Measurements from ENCODE around the gene TMBIM1. TPM values are rescaled to one million over a fixed set of nuclear protein-coding genes. Genes with fewer than 3 reads are reported as not detected.

TMBIM1 gene
- total and polyA plus RNA-seq, 2 donors (not counting 3 experiments of a cell fraction or from before 2014, with no cell fraction given): 141 to 229 TPM

- no peak overlapping the region for H3K4me3 ChIP-seq (replicated peaks in 1 of 3; ENCODE audit: insufficient read depth in 1 of 3, low read depth in 1 of 3, low read length in 3 of 3)
- H3K4me2 ChIP-seq (ENCODE audit: insufficient read depth, low read length): no peak overlapping the region
- BruUV-seq (replicated peaks): no TSS peak
- no peak overlapping the region for H3K27ac ChIP-seq (ENCODE audit: insufficient read depth, low read depth, low read length)
- no peak overlapping the region for H2AFZ ChIP-seq (ENCODE audit: low read depth, low read length)
- H3K9me3 ChIP-seq (replicated peaks; ENCODE audit: control insufficient read depth, insufficient read depth, low read length): no peaks in the 10 kb centered on the region
- no peaks in the 10 kb centered on the region for H3K27me3 ChIP-seq (ENCODE audit: control insufficient read depth in 2 of 2, insufficient read depth in 2 of 2, low read length in 2 of 2)
- ChIA-PET CTCF (interaction anchor here (1.2 to 1.6 kb wide), 2 partner anchors 9 to 11 kb away, joined by 4 read pairs; no protein-coding TSS in a partner anchor), POLR2A (no interaction called here)
- no peaks in the 10 kb centered on the region for H4K20me1 ChIP-seq (replicated peaks; ENCODE audit: control insufficient read depth, extremely low read depth, insufficient read depth, low read length)
- peaks cover 55 to 57% of the 10 kb centered on the region in 2 experiments for H3K36me3 ChIP-seq (ENCODE audit: control insufficient read depth in 2 of 2, extremely low read depth in 1 of 2, insufficient read depth in 2 of 2, low read length in 2 of 2)
- dilution Hi-C loops (cut with MboI; ENCODE audit: extremely low pct_ligation_motif_present, low sequenced_read_pairs) (no loop called here), intact Hi-C loops (cut with micrococcal nuclease) (no loop called here)
- FAIRE-seq (no peak), DNase-seq (ENCODE audit: low read depth, low spot score) (no peak)
- TF ChIP-seq, protein P1, sequence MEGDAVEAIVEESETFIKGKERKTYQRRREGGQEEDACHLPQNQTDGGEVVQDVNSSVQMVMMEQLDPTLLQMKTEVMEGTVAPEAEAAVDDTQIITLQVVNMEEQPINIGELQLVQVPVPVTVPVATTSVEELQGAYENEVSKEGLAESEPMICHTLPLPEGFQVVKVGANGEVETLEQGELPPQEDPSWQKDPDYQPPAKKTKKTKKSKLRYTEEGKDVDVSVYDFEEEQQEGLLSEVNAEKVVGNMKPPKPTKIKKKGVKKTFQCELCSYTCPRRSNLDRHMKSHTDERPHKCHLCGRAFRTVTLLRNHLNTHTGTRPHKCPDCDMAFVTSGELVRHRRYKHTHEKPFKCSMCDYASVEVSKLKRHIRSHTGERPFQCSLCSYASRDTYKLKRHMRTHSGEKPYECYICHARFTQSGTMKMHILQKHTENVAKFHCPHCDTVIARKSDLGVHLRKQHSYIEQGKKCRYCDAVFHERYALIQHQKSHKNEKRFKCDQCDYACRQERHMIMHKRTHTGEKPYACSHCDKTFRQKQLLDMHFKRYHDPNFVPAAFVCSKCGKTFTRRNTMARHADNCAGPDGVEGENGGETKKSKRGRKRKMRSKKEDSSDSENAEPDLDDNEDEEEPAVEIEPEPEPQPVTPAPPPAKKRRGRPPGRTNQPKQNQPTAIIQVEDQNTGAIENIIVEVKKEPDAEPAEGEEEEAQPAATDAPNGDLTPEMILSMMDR (IDR thresholded peaks at IDR 0.05; ENCODE audit: extremely low read depth in 1 of 2, insufficient read depth in 1 of 2, low read depth in 1 of 2, low read length in 2 of 2): no peak
- TF ChIP-seq FOS (IDR thresholded peaks at IDR 0.05; ENCODE audit: borderline replicate concordance, insufficient read depth, low read length): no peak
- no peak for TF ChIP-seq JUN (IDR thresholded peaks at IDR 0.05; ENCODE audit: borderline replicate concordance, insufficient read depth, insufficient read length, low read depth)
- TF ChIP-seq MYC (IDR thresholded peaks at IDR 0.05; ENCODE audit: low read depth, low read length): no peak
- TF ChIP-seq POLR2AphosphoS5 (IDR thresholded peaks at IDR 0.05; ENCODE audit: insufficient read depth, low read depth, low read length): no peak
- TF ChIP-seq EZH2 (IDR thresholded peaks at IDR 0.05; ENCODE audit: borderline replicate concordance, low read depth, low read length, severe bottlenecking): no peak
- TF ChIP-seq GATA2 (IDR thresholded peaks at IDR 0.05; ENCODE audit: insufficient read depth, insufficient read length, low read depth, low read length): no peak
- TF ChIP-seq POLR2A (IDR thresholded peaks at IDR 0.05; ENCODE audit: low read depth, low read length): no peak
- TF ChIP-seq, protein P2, sequence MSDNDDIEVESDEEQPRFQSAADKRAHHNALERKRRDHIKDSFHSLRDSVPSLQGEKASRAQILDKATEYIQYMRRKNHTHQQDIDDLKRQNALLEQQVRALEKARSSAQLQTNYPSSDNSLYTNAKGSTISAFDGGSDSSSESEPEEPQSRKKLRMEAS (IDR thresholded peaks at IDR 0.05; ENCODE audit: insufficient read depth, insufficient read length): no peak
- H3K9me1 ChIP-seq (replicated peaks; ENCODE audit: control insufficient read depth, extremely low read depth, insufficient read depth, low read length): no peaks in the 10 kb centered on the region
- H3K79me2 ChIP-seq (ENCODE audit: control insufficient read depth, insufficient read depth, low read length): no peaks in the 10 kb centered on the region
- H3K9ac ChIP-seq (replicated peaks; ENCODE audit: extremely low read depth, insufficient read depth, low read length): no peak overlapping the region
- H3K4me1 ChIP-seq (ENCODE audit: control insufficient read depth, extremely low read depth, insufficient read depth, low read length): peaks cover 3% of the 10 kb centered on the region
Observed at GRCh38 chr2:218252509-218253231, 39.6 kb downstream of the TMBIM1 start.
